Putamen (tissue), 1 donor: ENCODE measurements around the gene GLTP.
"Not testable (repeated sequence)": the region's sequence is repeated elsewhere in the genome, so short reads cannot be mapped to it uniquely, and the experiment has no call there.

Source experiments
- DNase-seq: peaks from one replicate; pipeline ENCODE4 v3.0.0-alpha.2; 2016; ENCODE audit warnings: low spot score

Gene GLTP, protein sequence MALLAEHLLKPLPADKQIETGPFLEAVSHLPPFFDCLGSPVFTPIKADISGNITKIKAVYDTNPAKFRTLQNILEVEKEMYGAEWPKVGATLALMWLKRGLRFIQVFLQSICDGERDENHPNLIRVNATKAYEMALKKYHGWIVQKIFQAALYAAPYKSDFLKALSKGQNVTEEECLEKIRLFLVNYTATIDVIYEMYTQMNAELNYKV

DNA sequence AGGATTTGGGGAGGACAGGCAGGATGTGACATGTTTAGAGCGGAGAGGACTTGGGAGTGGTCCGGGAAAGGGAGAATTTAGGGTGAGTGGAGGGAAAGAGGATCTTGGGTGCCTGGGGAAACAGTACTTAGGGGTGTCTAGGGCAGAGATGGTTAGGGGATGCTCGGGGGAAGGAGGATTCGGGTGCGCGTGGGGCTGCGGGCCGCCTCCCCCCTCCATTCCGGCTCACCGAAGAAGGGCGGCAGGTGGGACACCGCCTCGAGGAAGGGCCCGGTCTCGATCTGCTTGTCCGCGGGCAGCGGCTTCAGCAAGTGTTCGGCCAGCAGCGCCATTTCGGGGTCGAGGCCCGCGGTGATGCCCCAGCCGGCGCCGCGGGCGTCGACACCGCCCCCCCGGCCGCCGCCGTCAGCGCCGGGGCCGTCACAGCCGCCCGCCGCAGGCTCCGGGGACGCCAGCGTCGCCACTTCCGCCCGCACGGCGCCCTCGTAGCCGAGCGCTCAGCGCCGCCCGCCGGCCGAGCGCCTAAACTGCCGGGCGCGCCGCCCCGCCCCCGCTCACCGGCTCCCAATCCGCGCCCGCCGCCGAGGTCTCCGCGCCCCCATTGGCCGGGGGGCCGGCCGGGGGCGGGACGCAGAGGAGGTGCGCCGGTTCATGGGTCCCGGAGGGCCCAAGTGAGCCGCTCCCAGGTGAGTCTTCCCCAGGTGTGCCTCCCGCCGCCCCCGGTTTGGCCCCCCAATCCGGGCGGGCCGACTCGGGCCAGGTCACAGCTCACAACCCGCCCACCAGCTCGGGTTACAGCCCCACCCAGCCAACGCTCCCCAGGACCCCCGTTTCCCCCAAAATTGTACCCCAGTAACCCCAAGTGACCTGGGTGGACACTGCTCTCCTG is at the start of gene GLTP:
Gene GLTP (minus strand): TSS at position 499 of the 889 bp plus-strand sequence. CDS start 167 bp downstream, at position 332.
- peak; percentile 89 for DNase-seq

DNA sequence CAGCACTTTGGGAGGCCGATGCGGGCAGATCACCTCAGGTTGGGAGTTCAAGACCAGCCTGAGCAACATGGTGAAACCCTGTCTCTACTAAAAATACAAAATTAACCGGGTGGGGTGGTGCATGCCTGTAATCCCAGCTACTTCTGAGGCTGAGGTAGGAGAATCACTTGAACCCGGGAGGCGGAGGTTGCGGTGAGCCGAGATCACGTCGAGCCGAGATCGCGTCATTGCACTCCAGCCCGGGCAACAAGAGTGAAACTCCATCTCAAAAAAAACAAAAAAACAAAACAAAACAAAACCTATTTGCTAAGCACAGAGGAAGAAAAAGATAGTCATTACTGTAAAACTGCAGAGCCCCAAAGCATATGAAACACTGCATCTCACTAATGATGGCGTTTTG is 49.0 kb upstream of the GLTP start:
- DNase-seq: not testable (repeated sequence)

DNA sequence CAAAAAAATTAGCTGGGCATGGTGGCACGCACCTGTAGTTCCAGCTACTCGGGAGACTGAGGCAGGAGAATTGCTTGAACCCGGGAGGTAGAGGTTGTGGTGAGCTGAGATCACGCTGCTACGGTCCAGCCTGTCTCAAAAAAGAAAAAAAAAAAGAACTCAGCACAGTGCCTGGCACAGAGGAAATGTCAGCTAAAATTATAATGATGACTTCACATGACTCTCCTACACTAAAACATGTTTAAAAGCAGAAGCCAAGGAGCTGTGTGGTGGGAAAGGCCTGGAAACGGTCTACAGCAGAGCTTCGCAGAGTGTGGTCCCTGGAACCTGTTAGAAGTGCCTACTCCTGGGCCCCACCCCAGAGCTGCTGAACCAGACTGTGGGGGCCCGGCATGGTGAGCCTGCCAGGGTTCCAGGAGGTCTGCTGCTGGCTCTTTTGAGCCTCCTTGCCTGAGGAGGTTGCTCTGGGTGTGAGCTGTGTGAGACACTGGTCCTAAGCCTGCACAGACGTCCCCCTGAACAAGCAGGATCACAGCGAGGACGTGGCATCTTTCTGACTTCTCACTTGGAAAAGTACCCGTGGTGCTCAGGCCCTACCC is 47.8 kb upstream of the GLTP start:
- DNase-seq: no peak

DNA sequence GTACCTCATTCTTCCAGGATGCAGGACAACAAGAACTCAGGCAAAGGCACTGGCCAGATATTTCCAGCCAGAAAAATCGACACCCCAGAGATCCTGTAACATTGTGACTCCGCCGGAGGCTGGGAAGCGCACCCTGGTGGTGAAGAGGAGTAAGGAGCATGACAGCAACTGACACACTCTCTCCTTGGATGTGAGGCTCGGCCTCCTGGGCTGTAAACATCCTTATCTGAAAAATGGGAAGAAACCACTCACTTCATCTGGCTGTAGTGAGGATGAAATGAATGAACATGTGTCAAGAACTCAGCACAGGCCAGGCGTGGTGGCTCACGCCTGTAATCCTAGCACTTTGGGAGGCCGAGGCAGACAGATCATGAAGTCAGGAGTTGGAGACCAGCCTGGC is 47.3 kb upstream of the GLTP start:
- DNase-seq: no peak

DNA sequence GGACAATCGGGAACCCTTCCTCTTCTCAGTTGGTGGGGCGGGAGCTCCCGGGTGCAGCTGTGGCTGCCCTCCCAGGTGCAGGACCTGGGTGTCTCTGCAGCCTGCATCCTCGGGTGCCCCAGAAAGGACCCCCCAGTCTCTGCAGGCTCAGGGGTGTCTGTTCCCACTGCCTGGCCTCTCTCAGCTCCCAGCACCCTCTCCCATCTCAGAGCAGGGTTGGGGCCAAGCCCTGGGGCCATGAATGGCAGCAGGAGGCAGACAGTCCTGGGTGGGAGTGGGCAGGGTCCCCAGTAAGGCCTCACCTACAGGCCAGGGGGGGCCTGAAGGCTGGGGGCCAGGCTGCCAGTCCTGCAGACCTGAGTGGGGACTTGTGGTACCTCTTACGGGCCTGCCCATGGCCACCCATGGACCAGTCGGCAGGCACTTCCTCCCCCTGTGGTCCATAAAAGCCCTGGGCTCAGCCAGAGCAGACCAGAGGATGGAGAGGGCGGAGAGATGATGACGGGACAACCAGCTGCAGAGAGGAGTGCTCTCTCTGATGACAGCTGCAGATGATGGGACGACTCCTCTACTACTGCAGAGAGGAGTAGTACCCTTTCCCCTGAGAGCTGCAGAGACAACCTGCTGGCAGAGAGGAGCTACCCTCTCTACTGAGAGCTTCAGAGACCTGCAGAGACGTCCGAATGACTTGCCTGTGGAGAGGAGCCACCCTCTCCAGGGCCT is 46.3 kb upstream of the GLTP start:
- DNase-seq: no peak

DNA sequence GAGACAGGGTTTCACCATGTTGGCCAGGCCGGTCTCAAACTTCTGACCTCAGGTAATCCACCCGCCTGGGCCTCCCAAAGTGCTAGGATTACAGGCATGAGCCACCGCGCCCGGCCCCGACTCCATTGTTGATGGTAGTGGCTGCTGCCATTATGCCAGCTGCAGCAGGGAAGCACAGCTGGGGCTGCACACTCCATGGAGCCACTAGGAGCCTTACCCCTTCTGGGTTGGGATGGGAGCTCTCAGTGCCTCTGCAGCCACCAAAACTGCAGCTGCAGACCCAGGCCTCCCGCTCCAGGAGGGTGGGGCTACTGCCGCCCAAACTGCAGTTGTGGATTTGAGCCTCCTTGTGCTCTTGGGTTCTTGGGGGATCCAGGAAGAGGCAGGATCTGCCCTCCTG is 45.7 kb upstream of the GLTP start:
- no peak for DNase-seq

DNA sequence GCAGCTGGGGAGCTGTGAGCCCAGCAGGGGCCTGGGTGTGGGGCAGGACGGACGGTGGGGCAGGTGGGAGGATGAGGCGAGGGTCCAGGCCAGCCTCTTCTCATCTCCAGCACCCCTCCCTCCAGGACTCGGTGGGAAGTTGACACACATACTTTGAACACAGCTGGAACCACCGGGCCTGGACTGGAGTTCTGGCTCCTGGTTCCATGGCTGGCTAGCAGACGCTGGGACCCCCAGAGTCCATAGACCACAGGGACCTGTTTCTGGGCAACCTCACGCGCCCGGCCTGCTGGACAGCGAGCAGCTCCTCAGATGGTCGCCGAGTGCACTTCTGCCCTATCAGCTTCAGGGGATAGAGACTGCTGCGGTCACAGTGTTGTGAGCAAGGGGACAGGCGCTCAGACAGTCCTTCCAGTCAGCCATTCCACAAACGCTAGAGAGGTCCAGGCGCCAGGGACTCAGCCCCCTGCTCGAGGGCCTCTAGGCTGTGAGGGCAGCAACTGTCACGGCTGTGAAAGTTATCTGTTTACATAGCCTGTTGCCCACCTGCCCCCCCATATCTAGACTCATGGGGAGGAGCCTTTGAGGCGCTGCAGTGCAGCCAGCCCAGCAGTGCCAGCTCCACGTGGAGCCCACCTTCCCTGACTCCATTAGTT is 45.0 kb upstream of the GLTP start:
- DNase-seq: no peak

DNA sequence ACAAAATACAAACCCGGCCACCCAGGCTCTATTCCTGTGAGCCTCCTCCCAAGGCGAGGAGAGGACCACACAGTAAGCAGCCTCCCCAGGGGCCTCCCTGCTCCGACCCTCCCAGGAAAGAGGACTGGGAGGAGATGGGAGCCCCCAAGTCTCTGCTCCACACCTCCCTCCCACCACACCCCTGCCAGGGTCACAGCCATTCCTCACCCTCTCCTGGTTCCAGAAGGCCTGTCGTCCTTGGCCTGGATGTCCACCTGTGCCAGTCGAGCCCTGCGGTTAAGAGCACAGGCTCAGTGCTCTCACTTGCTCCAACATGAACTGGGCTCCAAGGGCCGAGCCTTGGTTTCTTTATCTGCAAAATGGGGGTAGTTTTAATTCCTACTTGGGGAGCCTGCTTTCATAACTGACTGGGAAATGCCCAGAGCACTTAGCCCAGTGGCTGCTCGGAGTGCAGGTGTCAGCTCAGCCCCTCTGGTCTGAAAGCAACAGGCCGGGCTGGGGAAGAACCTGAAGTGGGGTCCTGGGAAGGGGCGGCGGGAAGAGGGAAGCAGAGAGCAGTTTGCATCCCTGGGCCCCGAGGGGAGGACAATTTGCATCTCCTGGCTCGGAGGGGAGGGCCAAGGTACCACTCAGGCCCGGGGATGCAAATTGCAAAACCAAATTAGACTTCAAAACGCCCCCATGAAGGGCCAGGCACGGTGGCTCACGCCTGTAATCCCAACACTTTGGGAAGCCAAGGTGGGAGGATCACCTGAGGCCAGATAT is 43.3 kb upstream of the GLTP start:
- no peak for DNase-seq

DNA sequence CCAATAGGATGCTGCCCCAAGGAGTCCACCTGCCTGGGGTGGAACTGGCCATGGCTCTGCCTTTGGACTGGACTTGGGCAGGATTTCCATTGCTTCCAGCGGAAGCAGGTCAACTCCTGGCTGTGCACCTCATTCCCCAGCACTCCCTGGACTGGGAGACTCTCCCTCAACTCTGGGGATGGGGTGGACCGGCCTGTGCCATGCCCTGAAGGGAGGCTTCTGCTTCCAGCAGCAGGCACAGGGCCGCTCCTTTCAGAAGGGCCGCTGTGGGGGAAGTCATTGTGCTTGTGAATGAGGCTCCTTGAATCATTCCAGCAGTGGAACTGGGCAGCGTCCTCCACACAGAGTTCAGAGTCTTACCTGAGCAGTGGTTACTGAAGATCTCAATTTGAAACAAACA is 42.7 kb upstream of the GLTP start:
- DNase-seq: no peak

DNA sequence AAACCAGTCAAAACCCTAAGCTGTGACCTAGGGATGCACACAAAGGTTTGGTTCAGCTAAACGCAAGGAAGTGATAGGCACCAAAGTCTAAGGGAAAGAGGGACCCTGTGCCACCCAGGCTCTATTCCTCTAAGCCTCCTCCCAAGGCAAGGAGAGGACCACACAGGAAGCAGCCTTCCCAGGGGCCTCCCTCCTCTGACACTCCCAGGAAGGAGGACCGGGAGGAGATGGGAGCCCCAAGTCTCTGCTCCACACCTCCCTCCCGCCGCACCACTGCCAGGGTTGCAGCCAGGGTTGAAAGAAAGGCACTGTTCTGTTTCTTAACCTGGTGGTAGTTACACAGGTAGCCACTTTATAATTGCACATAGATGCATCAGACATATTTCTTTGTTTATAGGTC is 41.6 kb upstream of the GLTP start:
- DNase-seq: no peak

DNA sequence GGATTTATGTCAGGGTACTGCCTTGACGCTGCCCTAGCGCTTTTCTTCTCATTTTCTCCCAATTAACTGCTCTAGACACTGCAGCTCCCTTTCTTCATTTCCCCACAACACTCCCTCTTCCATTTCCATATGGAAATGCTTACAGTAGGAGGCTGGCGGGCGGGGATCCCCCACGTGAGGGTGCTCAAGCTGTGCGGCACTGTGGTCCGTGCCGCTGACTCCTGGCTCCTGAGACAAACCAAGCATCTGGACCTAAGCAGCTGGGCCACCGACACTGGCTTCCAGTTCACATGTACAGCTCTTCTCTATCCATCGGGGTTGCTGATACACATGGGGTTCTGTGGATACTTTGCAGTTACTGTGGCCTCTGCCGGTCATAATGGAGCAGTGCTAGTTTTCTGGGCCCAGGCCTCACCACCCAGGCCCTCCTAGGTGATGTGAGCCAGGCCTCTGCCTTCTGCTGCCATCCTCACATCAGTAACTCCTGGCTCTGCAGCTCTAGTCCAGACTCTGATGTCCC is 40.0 kb upstream of the GLTP start:
- no peak for DNase-seq

DNA sequence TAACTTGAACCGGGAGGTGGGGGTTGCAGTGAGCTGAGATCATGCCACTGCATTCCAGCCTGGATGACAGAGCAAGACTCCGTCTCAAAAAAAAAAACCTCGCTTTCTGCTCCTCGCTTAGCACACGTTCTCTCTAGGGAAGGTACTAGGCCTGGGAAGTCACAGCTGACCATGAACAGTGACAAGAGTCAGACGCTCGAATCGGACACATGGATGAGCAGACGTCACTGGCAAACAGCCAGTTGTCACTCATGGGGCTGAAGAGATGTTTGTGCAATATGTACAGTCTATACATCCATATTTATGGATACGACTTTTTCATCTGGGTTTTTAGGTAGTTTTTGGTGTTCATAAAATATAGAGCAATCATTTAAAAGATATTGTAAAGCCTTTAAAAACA is 39.1 kb upstream of the GLTP start:
- no peak for DNase-seq

DNA sequence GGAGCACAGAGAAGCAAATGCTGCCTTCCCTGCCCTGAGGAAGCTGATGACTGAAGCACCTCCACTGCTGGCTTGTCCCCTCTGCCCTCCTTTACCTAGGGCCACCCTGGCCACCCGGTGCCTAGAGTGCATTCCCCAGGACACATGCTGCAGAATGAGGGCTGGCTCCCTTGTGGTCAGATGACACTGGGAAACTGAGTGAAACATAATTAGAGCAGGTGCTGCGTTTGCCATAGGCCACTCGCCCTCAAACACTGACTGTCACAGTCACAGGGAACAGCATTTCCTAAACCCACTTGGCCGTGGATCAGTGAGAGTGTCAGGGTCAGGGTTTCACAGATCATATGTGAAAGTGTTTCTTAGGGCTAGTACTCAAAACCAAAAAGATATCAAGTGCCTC is 35.7 kb upstream of the GLTP start:
- no peak for DNase-seq

DNA sequence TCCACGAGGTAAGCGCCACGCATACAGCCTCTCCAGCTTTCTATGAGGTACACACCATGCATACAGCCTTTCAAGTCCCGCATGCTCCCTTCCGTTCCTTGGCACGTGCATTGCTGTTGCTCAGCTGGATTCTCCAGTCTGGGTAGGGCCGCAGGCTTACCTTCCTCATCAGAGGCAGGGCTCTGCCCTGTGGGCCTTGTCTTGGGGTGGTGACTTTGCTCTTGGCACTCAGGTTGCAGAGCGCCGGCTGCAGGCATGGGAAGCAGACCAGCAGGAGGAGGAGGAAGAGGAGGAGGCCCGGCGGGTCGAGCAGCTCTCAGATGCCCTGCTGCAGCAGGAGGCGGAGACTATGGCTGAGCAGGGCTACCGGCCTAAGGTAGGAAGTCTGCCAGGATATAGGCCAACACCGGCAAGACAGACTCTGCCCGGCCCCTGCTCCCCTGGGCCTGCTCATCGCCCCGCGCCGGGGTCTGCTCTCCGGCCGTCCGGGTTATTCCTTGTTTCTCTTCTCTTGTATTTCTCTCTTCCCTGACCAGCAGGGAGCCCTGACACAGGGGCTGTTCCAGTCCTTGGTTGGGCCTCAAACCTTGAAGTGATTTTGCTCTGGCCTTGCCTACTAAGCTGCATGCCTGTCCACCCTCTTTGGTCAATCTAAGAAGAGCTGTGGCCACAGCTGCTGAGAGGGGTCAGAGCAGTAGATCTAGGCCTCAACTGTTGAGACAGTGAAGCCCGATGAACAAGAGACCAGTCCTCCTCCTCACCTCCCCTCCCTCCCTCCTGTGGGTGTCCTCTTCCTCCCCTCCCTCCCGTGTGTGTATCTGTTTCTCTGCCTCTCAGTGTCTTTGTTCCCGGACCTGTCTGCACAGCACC is 35.1 kb upstream of the GLTP start:
- no peak for DNase-seq

DNA sequence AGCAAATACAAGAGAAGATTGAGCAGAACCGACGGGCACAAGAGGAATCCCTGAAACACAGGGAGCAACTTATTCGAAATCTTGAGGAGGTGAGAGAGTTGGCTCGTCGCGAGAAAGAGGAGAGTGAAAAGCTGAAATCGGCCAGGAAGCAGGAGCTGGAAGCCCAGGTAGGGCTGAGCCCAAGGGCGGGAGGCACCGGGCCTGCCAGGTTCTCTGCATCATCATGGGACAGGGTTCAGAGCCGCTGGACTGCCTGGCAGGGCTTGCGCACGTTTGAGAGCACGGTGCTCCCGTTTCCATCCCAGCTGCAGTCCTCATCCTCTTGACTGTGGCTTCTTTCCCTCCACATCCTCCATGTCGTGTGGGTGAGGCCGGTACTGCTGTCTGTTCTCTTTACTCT is 34.1 kb upstream of the GLTP start:
- no peak for DNase-seq

DNA sequence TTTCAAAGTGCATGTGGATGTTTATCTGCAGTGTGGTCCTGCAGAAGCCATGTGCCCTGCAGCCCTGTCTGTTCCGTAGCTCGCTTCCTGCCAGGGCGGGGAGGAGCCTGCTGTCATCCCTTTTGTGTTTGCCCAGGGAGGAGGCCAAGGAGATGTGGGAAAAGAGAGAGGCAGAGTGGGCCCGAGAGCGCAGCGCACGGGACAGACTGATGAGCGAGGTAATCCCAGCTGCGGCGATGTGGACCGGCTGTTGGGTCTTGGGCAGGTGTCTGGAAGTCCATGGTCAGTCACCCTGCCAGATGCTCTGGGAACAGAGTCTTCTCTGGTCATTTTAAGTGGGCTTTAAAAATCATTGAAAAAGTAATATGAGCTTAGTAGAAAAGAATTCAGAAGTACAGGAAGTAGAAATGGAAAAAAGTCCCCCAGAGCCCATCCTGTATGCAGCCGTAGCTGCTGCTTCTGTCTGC is 32.5 kb upstream of the GLTP start:
- no peak for DNase-seq

DNA sequence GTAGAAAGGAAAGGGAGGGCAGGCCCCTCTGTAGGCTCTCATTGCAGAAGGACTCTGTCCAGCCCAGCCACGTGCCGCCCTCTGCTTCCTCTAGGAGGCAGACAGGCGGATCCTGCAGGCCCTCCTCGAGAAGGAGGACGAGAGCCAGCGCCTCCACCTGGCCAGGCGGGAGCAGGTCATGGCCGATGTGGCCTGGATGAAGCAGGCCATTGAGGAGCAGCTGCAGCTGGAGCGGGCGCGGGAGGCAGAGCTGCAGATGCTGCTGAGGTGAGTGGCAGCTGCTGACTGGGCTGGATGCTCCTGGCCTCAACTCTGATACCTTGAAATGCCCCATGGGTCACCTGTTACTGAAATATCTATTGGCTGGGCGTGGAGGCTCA is 30.6 kb upstream of the GLTP start:
- DNase-seq: no peak

DNA sequence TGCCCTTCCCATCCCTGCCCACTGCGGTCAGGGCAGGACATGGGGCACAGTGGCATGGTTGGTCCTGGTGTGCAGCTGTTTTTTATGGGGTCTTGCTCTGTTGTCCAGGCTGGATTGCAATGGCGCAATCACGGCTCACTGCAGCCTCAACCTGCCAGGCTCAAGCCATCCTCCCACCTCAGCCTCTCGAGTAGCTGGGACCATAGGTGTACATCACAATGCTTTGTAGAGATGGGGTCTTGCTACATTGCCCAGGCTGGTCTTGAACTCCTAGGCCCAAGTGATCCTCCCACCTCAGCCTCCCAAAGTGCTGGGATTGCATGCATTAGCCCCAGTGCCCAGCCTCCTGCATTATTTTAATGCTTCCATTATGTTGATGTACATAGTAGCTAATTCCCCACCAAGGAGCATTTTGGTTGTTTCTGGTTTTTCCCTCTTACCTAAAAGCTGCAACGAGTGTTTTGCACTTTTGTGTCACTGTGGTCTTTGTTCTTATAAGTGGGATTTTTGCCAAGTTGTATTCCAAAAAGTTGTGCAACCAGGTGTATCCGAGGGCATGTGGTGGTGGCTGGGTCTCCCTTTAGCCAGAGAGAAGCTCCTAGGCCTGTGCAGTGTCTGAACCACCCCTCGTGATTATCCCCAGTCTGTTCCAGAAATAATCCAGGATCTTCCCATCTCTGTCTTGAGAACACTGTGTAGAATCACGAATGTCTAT is 30.1 kb upstream of the GLTP start:
- no peak for DNase-seq

DNA sequence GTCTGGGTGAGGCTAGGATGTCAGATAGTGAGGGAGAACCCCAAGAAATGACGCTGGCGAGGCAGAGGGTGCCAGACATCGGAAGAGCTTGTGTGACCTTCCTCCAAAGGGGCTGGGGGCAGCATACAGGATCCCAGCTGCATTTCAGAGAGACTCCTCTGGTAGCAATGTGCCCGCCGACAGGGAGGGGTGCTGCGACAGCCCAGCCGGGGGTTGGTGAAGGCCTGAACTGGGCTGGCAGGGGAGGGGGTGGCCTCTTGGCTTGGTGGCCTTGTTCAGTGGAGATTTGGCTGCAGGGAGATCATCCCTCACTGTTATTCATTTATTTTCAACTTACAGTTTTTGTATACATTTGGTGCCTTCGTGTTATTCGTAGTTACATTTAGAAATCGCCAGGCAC is 25.0 kb upstream of the GLTP start:
- DNase-seq: no peak
